Body of pancreas (tissue), 4 donors: ENCODE data around the gene CARNS1. TPM values are rescaled to one million over a fixed set of nuclear protein-coding genes. Genes with fewer than 3 reads are reported as not detected.

Experiments used
- ATAC-seq: fragments of 150-250 bp; one replicate; pipeline ENCODE4 v1.9.1; 2016
- DNase-seq, 4 donors: peaks; one replicate each; pipeline ENCODE4 v3.0.0-alpha.2; 2019
- H3K27ac ChIP-seq, 4 donors: fragments of 200-600 bp; sonication (generic); 1 replicate in 3 of 4; 2 replicates in 1 of 4; pipeline versions ENCODE4 v1.5.1 to v1.6.1; 2016 to 2019; ENCODE audit warnings: mild to moderate bottlenecking in 1 of 4, mixed read lengths in 1 of 4, moderate library complexity in 1 of 4
- H3K27me3 ChIP-seq, 2 donors: fragments of 200-600 bp; sonication (generic); one replicate each; pipeline ENCODE4 v1.6.0; 2016; ENCODE audit warnings: mild to moderate bottlenecking in 1 of 2
- H3K36me3 ChIP-seq, 2 donors: fragments of 200-600 bp; sonication (generic); replicated peaks in 1 of 2; 2 replicates each; pipeline ENCODE4 v1.5.1; 2016; ENCODE audit warnings: low read depth in 2 of 2; ENCODE audit not compliant: insufficient read depth in 1 of 2
- H3K4me1 ChIP-seq: fragments of 200-600 bp; sonication (generic); one replicate; pipeline ENCODE4 v1.6.0; 2016
- H3K4me3 ChIP-seq, 2 donors: fragments of 200-600 bp; sonication (generic); 1 replicate in 1 of 2; 2 replicates in 1 of 2; pipeline ENCODE4 v1.5.1; 2016 to 2019
- H3K9me3 ChIP-seq, 3 donors: fragments of 200-600 bp; sonication (generic); 1 replicate in 2 of 3; 2 replicates in 1 of 3; pipeline ENCODE4 v1.5.1; 2016
- CTCF ChIP-seq, 7 experiments: fragments of 450-650 bp in 4 of 7; fragments of 200-600 bp in 3 of 7; sonication (generic) in 3 of 7; IDR thresholded peaks; one replicate each; pipeline ENCODE4 v1.5.1; 2016 to 2019; ENCODE audit warnings: antibody characterized with exemption in 7 of 7
- POLR2A ChIP-seq, 3 donors: fragments of 450-650 bp; IDR thresholded peaks; one replicate each; pipeline ENCODE4 v1.6.1; 2016; ENCODE audit warnings: antibody characterized with exemption in 3 of 3, mild to moderate bottlenecking in 2 of 3
- WGBS, 2 donors: methylation state at CpG; one replicate each; pipeline ENCODE4 v1.1.5; 2017; 5-methylcytosine and 5-hydroxymethylcytosine counted together
- intact Hi-C: fragments of 100-400 bp; cut with DNase I; formaldehyde crosslinking; loops from one replicate; pipeline ENCODE4 v1.15.1; 2023
- total RNA-seq, 2 donors: library from RNA; depleted of rRNA; stranded (reverse); fragments of >200 nt; gene quantifications; one replicate each; pipeline ENCODE4 v1.1.0, GENCODE V29; 2016

Gene CARNS1
- total RNA-seq, 2 donors from 2014 or later, result 2.1 to 2.6 TPM

- WGBS, 2 donors, result 18 to 33% methylated on average over 6 to 11 of the region's 11 CpGs
- no peaks in the 10 kb centered on the region for H3K36me3 ChIP-seq
- H3K9me3 ChIP-seq, result no peaks in the 10 kb centered on the region
- DNase-seq (no peak), ATAC-seq (no peak)
- intact Hi-C loops, result no loop called here
- TF ChIP-seq CTCF (IDR thresholded peaks at IDR 0.05), result no peak
- no peak for TF ChIP-seq POLR2A (IDR thresholded peaks at IDR 0.05)
- H3K27ac ChIP-seq, result peak overlapping the region; percentile 82 to 93 (median 87)
- peaks cover 57% of the 10 kb centered on the region for H3K4me1 ChIP-seq
- peak overlapping the region in 1 of 2 donors; percentile 89 for H3K4me3 ChIP-seq
- H3K27me3 ChIP-seq, result no peaks in the 10 kb centered on the region
These were observed 51.7 kb downstream of the CARNS1 start for GRCh38 chr11:67466962-67467771.

DNA sequence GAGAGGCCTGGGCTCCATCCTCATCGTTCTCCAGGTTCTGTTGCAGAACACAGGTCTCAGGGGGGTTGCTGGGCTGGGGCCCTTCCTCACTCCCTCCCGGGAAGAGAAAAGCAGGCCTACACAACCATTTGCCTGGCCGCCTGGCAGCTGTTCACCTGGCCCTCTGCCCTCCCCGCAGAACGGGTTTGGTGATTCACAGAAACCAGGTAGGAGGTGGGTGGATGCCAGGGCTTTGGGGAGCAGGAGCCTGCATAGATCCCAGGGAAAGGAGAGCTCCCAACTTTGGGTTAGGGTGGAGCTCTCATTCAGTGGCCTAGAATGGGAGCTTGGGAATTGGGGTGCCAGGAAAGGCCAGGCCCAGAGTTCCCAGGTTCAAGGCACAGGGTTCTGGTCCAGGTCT, 52.6 kb downstream of the CARNS1 start:
- H3K27ac ChIP-seq, result peak overlapping the region; percentile 82 to 93 (median 87)
- peak overlapping the region; percentile 85 to 89 for H3K4me3 ChIP-seq
- 9 to 12% methylated on average over 5 of the region's 5 CpGs for WGBS, 2 donors
- DNase-seq (peak; percentile 94 to 98 (median 96)), ATAC-seq (peak; percentile 69)
- H3K9me3 ChIP-seq, result no peaks in the 10 kb centered on the region
- no peaks in the 10 kb centered on the region for H3K27me3 ChIP-seq
- H3K36me3 ChIP-seq, result no peaks in the 10 kb centered on the region
- no peak for TF ChIP-seq CTCF (IDR thresholded peaks at IDR 0.05)
- peak; percentile 59 to 73 (median 72) for TF ChIP-seq POLR2A (IDR thresholded peaks at IDR 0.05)
- H3K4me1 ChIP-seq, result peaks cover 57% of the 10 kb centered on the region
- intact Hi-C loops, result no loop called here

- whole genome bisulfite sequencing, 2 donors, result 1% methylated on average over 6 of the region's 6 CpGs; no CpG with 5 or more reads in 1 of the 2 donors
- H3K36me3 ChIP-seq, result no peaks in the 10 kb centered on the region
- ATAC-seq (peak; percentile 1), DNase-seq (no peak)
- TF ChIP-seq CTCF (IDR thresholded peaks at IDR 0.05) (no peak), POLR2A (IDR thresholded peaks at IDR 0.05) (no peak)
- H3K4me1 ChIP-seq, result peaks cover 54% of the 10 kb centered on the region
- no peaks in the 10 kb centered on the region for H3K9me3 ChIP-seq
- no peaks in the 10 kb centered on the region for H3K27me3 ChIP-seq
- peak overlapping the region; percentile 85 to 89 for H3K4me3 ChIP-seq
- H3K27ac ChIP-seq, result peak overlapping the region; percentile 82 to 93 (median 87)
- intact Hi-C loops, result no loop called here
These were observed 52.9 kb downstream of the CARNS1 start for GRCh38 chr11:67468456-67468758.

GRCh38 chr11:67468759-67469507, 53.5 kb downstream of the CARNS1 start, which contains the start of gene TMEM134:
TSS of gene TMEM134 (minus strand) at chr11:67469251. CDS start at chr11:67469192, 59 bp downstream.
- ATAC-seq (peak; percentile 84), DNase-seq (peak; percentile 91 to 95 (median 92))
- no peaks in the 10 kb centered on the region for H3K9me3 ChIP-seq
- no peaks in the 10 kb centered on the region for H3K27me3 ChIP-seq
- peaks cover 49% of the 10 kb centered on the region for H3K4me1 ChIP-seq
- intact Hi-C loops, result no loop called here
- H3K27ac ChIP-seq, result peak within 1 kb of the TSS; percentile 82 to 93 (median 87)
- no peaks in the 10 kb centered on the region for H3K36me3 ChIP-seq
- TF ChIP-seq CTCF (IDR thresholded peaks at IDR 0.05) (peak; percentile 18 to 66 (median 48)), POLR2A (IDR thresholded peaks at IDR 0.05) (peak; percentile 83 to 95 (median 92))
- WGBS, 2 donors, result 0% methylated on average over 2 to 64 of the region's 76 CpGs
- H3K4me3 ChIP-seq, result peak within 1 kb of the TSS; percentile 85 to 89
